HG03045 (cell line): ENCODE results near the gene TSPYL2.

Experiments
- ATAC-seq: cut with Tn5 transposase; IDR thresholded peaks from one replicate; pipeline ENCODE4 v1.9.1; 2021; ENCODE audit warnings: mild to moderate bottlenecking, moderate library complexity; ENCODE audit not compliant: unreplicated experiment

TSPYL2 gene

GRCh38 chrX:53080628-53081580, 1.3 kb upstream of the TSPYL2 start:
- no peak for ATAC-seq

- no peak for ATAC-seq
Observed at GRCh38 chrX:53082773-53083616, 828 bp downstream of the TSPYL2 start.

DNA sequence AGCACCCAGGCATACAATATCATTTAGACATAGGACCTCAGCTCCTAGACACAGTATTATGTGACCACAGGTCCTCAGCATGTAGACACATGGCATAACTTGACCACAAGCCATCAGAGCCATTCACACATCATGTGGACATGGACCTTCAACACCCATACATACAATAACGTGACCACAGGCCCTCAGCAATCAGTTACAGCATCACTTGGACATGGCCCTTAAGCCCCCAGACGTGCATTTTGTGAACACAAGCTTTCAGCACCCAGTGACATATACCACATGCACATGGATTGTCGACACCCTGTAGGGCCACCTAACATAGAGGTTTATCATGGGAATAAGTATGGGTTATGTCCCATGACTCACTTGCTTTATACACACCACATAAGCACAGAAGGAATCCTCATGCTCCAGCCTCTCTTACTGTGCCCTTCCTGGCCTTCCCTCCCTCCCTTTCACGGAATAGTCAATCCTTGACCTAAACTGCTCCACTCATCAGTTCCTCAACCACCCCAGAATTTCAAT, 1.9 kb downstream of the TSPYL2 start:
- ATAC-seq: no peak

DNA sequence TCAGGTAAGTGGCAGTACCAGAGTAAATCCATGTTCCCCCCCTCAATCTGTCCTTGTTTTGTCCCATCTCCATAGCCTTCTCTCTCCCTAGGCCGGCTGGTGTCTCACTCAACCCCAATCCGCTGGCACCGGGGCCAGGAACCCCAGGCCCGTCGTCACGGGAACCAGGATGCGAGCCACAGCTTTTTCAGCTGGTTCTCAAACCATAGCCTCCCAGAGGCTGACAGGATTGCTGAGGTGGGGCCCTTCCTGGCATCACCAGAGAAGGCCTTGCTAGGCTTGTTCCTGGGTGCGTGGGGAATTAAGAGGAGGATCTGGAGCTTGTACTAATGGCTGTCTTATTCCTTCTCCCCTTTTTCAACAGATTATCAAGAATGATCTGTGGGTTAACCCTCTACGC, 2.7 kb downstream of the TSPYL2 start:
- no peak for ATAC-seq

- no peak for ATAC-seq
Observed at GRCh38 chrX:53085661-53086229, 3.6 kb downstream of the TSPYL2 start.

DNA sequence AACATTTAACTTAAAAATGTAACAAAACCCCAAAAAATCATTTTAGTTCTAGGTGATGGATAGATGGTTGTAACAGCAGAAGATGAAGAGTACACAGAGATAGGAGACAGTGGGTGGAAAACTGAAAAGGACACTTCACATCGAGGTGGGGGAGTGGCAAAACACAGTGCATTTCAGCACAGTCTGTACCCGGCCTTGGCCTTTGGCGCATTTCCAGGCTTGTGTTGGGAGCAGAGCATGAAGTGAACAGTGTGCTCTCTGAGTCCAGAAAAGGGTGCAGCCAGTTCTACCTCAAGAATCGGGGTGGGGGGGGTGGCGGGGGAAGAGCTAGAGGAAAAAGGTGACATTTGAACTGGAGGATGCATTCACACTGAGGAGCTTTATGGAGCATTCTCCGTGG, 4.3 kb downstream of the TSPYL2 start:
- no peak for ATAC-seq

DNA sequence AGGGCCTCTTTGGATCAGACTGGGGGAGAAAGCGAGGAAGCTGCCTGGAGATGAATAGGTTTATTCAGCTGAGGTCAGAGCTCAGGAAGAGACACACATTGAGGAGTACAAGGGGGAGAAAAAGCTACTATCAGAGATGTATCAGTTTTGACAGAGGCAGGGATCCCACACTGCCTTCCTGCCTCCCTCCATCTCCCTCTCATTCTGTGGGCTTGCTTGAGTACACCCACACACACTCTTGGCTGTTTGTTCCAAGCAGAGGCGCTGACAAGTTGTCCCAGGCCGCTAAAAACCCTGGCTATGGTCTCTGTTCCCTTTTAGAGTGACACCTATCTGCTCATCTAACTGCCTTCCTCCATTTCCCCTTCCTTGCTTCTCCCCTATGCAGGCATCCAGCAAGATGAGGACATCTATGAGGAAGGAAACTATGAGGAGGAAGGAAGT, 5.2 kb downstream of the TSPYL2 start:
- ATAC-seq: no peak

- ATAC-seq: peak; percentile 56
Observed at GRCh38 chrX:53088136-53088974, 6.2 kb downstream of the TSPYL2 start.

DNA sequence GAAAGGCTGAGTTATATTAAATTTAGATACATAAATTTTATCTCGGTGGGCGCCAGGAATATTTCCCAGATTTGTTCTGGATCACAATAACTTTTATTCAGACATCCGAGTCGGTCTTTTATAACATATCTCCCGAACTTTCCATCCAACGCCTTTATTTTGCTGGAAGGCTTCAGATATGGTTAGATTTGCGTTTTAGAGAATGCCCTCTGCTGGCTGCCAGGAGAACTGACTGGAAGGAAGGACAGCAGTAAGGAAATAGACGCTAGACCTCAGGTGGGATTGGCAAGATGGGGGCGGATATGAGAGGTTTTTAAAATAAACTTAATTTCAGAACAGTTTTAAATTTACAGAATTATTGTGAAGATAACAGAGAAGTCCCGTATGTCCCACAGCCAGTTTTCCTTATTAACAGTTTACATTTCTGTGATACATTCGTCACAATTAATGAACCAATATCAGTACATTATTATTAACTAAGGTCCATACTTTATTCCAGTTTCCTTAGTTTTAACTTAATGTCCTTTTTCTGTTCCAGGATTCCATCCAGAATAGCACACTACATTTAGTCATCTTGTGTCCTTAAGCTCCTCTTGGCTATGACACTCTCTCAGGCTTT, 7.2 kb downstream of the TSPYL2 start:
- no peak for ATAC-seq

- ATAC-seq: no peak
Observed at GRCh38 chrX:53089925-53090324, 7.8 kb downstream of the TSPYL2 start.

DNA sequence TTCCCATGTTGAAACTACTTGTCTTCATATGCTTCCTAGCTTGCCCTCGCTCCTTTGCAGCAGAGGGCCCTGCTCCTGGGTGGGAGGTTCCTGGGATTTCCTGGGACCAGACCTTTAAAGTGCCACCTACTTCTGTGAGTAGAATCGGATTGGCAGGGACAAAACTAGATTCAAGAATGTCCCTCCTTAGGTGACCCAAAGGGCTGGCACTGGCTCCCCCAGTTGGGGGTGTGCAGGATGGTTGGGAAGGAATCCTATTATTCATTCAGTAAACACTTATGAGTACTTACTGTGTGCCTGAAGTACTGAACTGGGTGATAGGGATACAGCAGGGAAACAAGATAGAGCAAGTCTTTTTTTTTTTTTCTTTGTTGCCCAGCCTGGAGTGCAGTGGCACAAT, 9.2 kb downstream of the TSPYL2 start:
- ATAC-seq: no peak

GRCh38 chrX:53093177-53093655, 11.0 kb downstream of the TSPYL2 start:
- ATAC-seq: peak; percentile 33

DNA sequence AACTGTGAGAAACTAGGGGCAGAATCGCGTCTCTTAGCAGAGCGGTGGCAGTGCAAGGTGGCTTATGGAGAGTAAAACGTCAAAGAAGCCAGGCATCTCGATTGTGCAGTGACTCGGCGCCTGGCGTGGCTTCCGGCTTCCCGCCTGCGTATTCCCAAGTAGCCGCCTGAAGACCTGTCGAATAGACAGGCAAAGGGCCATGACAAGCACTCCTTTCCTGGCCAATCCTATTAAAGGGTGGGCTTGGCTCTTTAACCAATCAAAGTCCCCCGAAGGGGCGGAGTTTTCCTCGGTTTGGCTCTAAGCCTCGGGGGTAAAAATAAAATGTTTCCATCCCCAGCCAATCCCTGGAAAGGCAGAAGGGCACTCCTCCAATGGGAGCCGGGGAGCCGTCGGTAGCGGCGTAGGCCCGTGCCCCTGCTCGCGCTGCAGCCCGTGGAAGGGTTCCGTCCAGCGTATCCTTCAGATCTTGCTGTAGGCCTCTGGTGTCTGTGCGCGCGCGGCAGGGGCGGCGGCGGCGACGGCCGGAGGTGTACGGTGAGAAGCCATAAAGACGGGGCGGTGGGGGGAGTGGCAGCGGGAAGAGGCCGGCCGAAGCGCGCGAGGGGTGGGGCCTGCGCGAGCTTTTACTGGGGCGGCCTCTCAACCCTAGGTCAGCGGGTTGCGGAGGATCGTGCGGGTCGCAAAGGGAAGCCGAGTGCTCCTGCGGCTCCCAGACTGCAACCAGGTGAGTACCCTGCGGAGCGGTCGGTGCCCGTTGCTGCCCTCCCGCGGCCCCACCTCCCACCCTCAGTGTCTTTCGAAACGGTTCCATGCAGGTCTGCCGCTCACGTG, 11.8 kb downstream of the TSPYL2 start, which contains the start of gene KANTR:
Gene KANTR, plus strand, starts transcription at position 395 of the 834 bp plus-strand sequence. CDS start 30,131 bp downstream, outside the sequence.
- ATAC-seq: peak; percentile 89

DNA sequence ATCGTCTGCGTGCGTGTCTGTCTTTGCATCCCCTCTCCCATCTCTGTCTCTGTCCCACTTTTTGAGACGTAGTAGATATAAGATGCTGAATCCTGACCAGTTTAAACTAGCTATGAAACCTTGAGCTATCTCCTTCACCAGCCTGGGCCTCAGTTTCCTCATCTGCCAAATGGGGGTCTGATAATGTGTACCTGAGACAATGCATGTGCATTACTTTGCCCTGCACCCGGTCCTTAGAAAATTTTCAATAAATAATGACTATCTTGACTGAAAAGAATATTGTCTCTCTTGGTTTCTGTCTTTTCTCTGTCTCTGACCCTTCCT, 12.4 kb downstream of the TSPYL2 start:
- no peak for ATAC-seq

DNA sequence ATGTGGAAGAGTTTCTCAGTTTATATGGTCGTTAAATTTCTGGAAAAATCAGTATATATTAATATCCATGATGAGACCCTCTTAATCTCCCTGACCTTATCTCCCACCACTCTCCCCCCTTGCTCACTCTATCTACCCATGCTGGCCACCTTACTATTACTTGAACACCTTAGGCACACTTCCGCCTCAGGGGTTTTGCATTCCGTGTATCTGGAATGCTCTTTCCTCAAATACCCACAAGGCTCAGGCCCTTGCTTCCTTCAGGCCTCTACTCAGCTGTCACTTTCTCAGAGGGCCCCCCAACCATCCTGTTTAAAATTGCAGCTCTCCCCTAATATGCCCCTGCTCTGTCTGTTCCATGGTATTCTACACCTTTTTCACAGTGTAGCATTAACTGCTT, 13.6 kb downstream of the TSPYL2 start:
- no peak for ATAC-seq

GRCh38 chrX:53114864-53115549, 32.8 kb downstream of the TSPYL2 start:
- no peak for ATAC-seq

DNA sequence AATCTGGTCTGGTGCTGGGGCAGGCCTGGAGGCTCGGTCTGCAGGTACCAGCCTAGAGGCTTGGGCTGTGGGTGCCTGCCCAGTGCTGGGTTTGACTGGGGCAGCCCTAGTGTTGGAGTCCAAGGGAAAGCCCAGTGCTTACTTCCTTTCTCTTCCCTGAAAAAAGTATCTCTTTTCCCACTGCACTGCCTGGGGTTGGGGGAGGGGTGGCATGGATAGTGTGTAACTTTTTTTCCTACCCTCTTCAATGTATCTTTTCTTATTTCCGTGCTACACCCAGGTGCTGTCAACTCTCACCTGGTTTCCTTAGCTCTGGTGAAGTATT, 33.3 kb downstream of the TSPYL2 start:
- no peak for ATAC-seq

DNA sequence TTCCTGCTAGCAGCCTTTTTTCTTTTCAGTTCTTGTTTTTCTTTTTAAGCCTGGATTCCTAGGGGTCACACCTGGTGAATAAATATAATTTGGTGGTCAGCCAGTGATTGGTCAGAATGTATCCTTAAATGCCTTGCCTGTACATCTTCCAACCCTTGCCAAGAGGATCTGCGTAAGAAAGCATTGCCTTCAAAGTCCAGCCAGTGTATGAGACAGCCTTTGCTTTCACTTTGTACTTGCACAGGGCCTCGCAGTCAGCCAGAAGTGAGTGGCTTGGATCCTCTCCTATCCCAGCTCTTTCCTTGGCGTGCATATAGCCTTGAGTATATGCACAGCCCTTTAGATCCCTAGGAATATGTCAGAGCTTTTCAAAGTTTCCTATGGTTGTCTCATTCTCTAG, 33.9 kb downstream of the TSPYL2 start:
- no peak for ATAC-seq
